Ascending aorta (tissue), 2 donors: ENCODE measurements around the gene CNTN1. TPM values are rescaled to one million over a fixed set of nuclear protein-coding genes. Genes with fewer than 3 reads are reported as not detected.

Source experiments
- DNase-seq, 2 donors: peaks; one replicate each; pipeline ENCODE4 v3.0.0-alpha.2; 2019; ENCODE audit warnings: low spot score in 2 of 2
- H3K27ac ChIP-seq, 2 donors: fragments of 200-600 bp; sonication (generic); one replicate each; pipeline ENCODE4 v1.5.1; 2016 to 2017; ENCODE audit warnings: mild to moderate bottlenecking in 1 of 2
- H3K27me3 ChIP-seq: fragments of 200-600 bp; sonication (generic); one replicate; pipeline ENCODE4 v1.5.1; 2017
- H3K36me3 ChIP-seq, 2 donors: fragments of 200-600 bp; sonication (generic); one replicate each; pipeline ENCODE4 v1.5.1; 2016
- H3K4me1 ChIP-seq, 2 donors: fragments of 200-600 bp; sonication (generic); one replicate each; pipeline ENCODE4 v1.5.1; 2016 to 2017; ENCODE audit warnings: mild to moderate bottlenecking in 1 of 2
- H3K4me3 ChIP-seq, 2 donors: fragments of 200-600 bp; sonication (generic); one replicate each; pipeline ENCODE4 v1.5.1; 2016 to 2017; ENCODE audit warnings: mild to moderate bottlenecking in 1 of 2
- H3K9me3 ChIP-seq, 2 donors: fragments of 200-600 bp; sonication (generic); one replicate each; pipeline ENCODE4 v1.5.1; 2016
- intact Hi-C: fragments of 100-400 bp; cut with DNase I; formaldehyde crosslinking; loops from one replicate; pipeline ENCODE4 v1.15.1; 2023
- total RNA-seq: library from RNA; depleted of rRNA; stranded (reverse); fragments of >200 nt; gene quantifications from one replicate; pipeline ENCODE4 v1.1.0, GENCODE V29; 2016
- TF ChIP-seq, protein P1 (sequence below), 3 experiments: fragments of 200-600 bp in 2 of 3; fragments of 450-650 bp in 1 of 3; sonication (generic) in 2 of 3; IDR thresholded peaks; one replicate each; pipeline ENCODE4 v1.5.1; 2016 to 2019; ENCODE audit warnings: antibody characterized with exemption in 3 of 3, mild to moderate bottlenecking in 1 of 3, moderate library complexity in 1 of 3

CNTN1 gene
- total RNA-seq, 1 donor from 2014 or later, result 0.75 TPM

DNA sequence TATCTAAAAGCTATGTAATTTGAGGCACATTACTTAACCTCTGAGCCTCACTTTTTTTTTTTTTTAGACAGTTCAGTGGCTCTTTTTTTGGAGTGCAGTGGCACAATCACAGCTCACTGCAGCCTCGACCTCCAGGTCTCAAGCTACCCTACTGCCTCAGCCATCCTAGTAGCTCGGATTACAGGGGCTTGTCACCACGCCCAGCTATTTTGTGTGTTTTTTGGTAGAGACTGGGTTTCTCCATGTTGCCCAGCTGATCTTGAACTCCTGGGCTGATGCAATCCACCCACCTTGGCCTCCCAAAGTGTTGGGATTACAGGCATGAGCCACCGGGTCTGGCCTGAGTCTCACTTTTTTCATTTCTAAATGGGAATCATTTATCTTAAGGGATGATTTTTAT lies 303.9 kb downstream of the CNTN1 start:
- Histone ChIP-seq H3K4me1 (no peaks in the 10 kb centered on the region), H3K27me3 (no peaks in the 10 kb centered on the region), H3K9me3 (no peaks in the 10 kb centered on the region), H3K27ac (no peak overlapping the region), H3K36me3 (no peaks in the 10 kb centered on the region), H3K4me3 (no peak overlapping the region)
- intact Hi-C loops, result no loop called here
- no peak for DNase-seq
- TF ChIP-seq, protein P1, sequence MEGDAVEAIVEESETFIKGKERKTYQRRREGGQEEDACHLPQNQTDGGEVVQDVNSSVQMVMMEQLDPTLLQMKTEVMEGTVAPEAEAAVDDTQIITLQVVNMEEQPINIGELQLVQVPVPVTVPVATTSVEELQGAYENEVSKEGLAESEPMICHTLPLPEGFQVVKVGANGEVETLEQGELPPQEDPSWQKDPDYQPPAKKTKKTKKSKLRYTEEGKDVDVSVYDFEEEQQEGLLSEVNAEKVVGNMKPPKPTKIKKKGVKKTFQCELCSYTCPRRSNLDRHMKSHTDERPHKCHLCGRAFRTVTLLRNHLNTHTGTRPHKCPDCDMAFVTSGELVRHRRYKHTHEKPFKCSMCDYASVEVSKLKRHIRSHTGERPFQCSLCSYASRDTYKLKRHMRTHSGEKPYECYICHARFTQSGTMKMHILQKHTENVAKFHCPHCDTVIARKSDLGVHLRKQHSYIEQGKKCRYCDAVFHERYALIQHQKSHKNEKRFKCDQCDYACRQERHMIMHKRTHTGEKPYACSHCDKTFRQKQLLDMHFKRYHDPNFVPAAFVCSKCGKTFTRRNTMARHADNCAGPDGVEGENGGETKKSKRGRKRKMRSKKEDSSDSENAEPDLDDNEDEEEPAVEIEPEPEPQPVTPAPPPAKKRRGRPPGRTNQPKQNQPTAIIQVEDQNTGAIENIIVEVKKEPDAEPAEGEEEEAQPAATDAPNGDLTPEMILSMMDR (IDR thresholded peaks at IDR 0.05), result no peak

GRCh38 chr12:40999210-40999609 lies 307.0 kb downstream of the CNTN1 start:
- no peaks in the 10 kb centered on the region for H3K27me3 ChIP-seq
- H3K27ac ChIP-seq, result no peak overlapping the region
- no peak for DNase-seq
- intact Hi-C loops, result no loop called here
- H3K4me3 ChIP-seq, result no peak overlapping the region
- H3K9me3 ChIP-seq, result peaks cover 5 to 6% of the 10 kb centered on the region in 2 donors
- TF ChIP-seq, protein P1 (IDR thresholded peaks at IDR 0.05), result no peak
- no peaks in the 10 kb centered on the region for H3K4me1 ChIP-seq
- no peaks in the 10 kb centered on the region for H3K36me3 ChIP-seq

GRCh38 chr12:41008472-41008871 lies 316.2 kb downstream of the CNTN1 start:
- TF ChIP-seq, protein P1 (IDR thresholded peaks at IDR 0.05), result no peak
- no peak overlapping the region for H3K27ac ChIP-seq
- H3K9me3 ChIP-seq, result peaks cover 5 to 20% of the 10 kb centered on the region in 2 donors
- H3K27me3 ChIP-seq, result no peaks in the 10 kb centered on the region
- H3K36me3 ChIP-seq, result no peaks in the 10 kb centered on the region
- H3K4me3 ChIP-seq, result no peak overlapping the region
- DNase-seq, result no peak
- intact Hi-C loops, result no loop called here
- H3K4me1 ChIP-seq, result no peaks in the 10 kb centered on the region

GRCh38 chr12:41011939-41012338 lies 319.7 kb downstream of the CNTN1 start:
- intact Hi-C loops, result loop anchor here (5.0 kb wide), 1 partner anchor 175 kb away; the partner anchor contains the start of gene PDZRN4
- Histone ChIP-seq H3K4me3 (no peak overlapping the region), H3K9me3 (no peaks in the 10 kb centered on the region), H3K4me1 (peaks cover 0 to 2% of the 10 kb centered on the region in 2 donors), H3K27me3 (no peaks in the 10 kb centered on the region), H3K36me3 (no peaks in the 10 kb centered on the region), H3K27ac (no peak overlapping the region)
- no peak for DNase-seq
- TF ChIP-seq, protein P1 (IDR thresholded peaks at IDR 0.05), result peak in 1 of 3 experiments; percentile 39

- intact Hi-C loops, result loop anchor here (5.0 kb wide), 1 partner anchor 173 kb away; the partner anchor contains the start of gene PDZRN4
- Histone ChIP-seq H3K36me3 (no peaks in the 10 kb centered on the region), H3K4me1 (peaks cover 0 to 2% of the 10 kb centered on the region in 2 donors), H3K9me3 (no peaks in the 10 kb centered on the region), H3K4me3 (no peak overlapping the region), H3K27me3 (no peaks in the 10 kb centered on the region), H3K27ac (no peak overlapping the region)
- no peak for DNase-seq
- TF ChIP-seq, protein P1 (IDR thresholded peaks at IDR 0.05), result no peak
Observed at GRCh38 chr12:41013881-41014642, 321.8 kb downstream of the CNTN1 start.
